Breast epithelium (tissue), 3 donors: ENCODE results near the gene ID4.

ENCODE experiments used
- CTCF ChIP-seq, 3 donors: fragments of 450-650 bp; IDR thresholded peaks; one replicate each; pipeline ENCODE4 v1.5.1; 2016 to 2017; ENCODE audit warnings: antibody characterized with exemption in 3 of 3, mild to moderate bottlenecking in 3 of 3, moderate library complexity in 3 of 3
- POLR2AphosphoS5 ChIP-seq, 3 donors: sonication (generic); formaldehyde crosslinking; IDR thresholded peaks; one replicate each; pipeline ENCODE4 v1.6.1; 2017; ENCODE audit warnings: antibody characterized with exemption in 3 of 3

- no peak for TF ChIP-seq POLR2AphosphoS5 (IDR thresholded peaks at IDR 0.05)
- no peak for TF ChIP-seq CTCF (IDR thresholded peaks at IDR 0.05)
These were observed 39.5 kb downstream of the ID4 start for GRCh38 chr6:19876672-19877071.
